ENCODE results near the gene CHD9.
"Not testable (repeated sequence)": the region's sequence is repeated elsewhere in the genome, so short reads cannot be mapped to it uniquely, and the experiment has no call there.

Gene CHD9

DNA sequence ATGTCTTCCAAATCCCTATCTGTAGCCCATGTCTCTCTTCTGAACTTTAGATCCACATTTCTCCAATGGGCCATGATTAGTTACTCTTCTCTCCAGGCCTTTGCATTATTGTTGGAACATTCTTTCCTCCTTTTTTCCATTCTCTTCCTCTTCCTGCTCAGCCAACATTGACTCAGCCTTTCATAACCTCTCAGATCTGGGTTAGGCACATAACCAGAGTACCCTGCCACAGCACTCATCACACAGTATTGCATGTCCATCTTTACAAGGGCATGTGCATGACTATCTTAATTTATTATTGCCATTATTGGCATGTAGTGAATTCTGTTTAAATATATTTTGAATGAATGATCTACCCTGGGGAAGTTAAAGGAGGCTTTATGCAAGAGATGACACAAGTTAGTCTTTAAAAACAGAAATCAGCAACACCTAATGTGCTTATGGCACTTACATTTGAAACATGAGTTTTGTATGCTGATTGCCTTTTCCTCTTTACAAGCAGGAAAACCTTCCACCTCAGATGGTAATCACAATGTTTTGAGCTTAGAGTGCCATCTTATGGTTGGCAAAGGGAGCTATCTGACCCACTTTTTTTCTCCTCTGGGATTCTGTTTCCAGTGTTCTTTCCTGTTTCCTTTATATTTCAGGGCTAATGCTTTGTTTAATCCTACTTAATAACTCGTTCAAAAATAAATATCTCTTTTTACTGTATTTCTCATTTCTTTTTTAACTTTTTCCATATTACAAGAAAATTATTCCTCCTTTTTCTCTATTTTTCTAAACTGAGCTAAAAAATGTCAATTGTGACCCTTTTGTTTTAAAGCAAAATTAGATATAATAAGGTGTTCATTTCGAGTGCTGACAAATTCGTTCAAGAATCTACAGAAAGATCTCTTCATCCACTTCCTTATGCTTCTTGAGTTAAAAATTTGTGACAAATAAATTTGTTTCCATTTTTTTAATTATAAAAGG lies 228.5 kb downstream of the CHD9 start:
- peaks cover 76% of the 10 kb centered on the region for H3K36me3 ChIP-seq (ENCODE audit: insufficient read depth, low read length)
- H3K27me3 ChIP-seq (ENCODE audit: insufficient read depth, low read length): no peaks in the 10 kb centered on the region
- no peak overlapping the region for H2AFZ ChIP-seq (ENCODE audit: low read depth, low read length)
- no peaks in the 10 kb centered on the region for H3K9me3 ChIP-seq (ENCODE audit: low read length)
- no peak overlapping the region for H3K4me3 ChIP-seq (ENCODE audit: low read length)
- no peaks in the 10 kb centered on the region for H3K4me1 ChIP-seq (ENCODE audit: insufficient read depth, low read length)

- no peak overlapping the region for H2AFZ ChIP-seq (ENCODE audit: low read depth, low read length)
- H3K36me3 ChIP-seq (ENCODE audit: insufficient read depth, low read length): peaks cover 83% of the 10 kb centered on the region
- H3K4me1 ChIP-seq (ENCODE audit: insufficient read depth, low read length): no peaks in the 10 kb centered on the region
- no peaks in the 10 kb centered on the region for H3K27me3 ChIP-seq (ENCODE audit: insufficient read depth, low read length)
- H3K4me3 ChIP-seq (ENCODE audit: low read length): no peak overlapping the region
- no peaks in the 10 kb centered on the region for H3K9me3 ChIP-seq (ENCODE audit: low read length)
Observed at GRCh38 chr16:53285236-53285635, 230.4 kb downstream of the CHD9 start.

GRCh38 chr16:53290520-53290919 lies 235.7 kb downstream of the CHD9 start:
- Histone ChIP-seq H3K36me3 (ENCODE audit: insufficient read depth, low read length) (peaks cover 94% of the 10 kb centered on the region), H2AFZ (ENCODE audit: low read depth, low read length) (no peak overlapping the region), H3K27me3 (ENCODE audit: insufficient read depth, low read length) (no peaks in the 10 kb centered on the region), H3K9me3 (ENCODE audit: low read length) (no peaks in the 10 kb centered on the region), H3K4me3 (ENCODE audit: low read length) (no peak overlapping the region), H3K4me1 (ENCODE audit: insufficient read depth, low read length) (no peaks in the 10 kb centered on the region)

GRCh38 chr16:53291757-53292392 lies 237.1 kb downstream of the CHD9 start:
- no peaks in the 10 kb centered on the region for H3K27me3 ChIP-seq (ENCODE audit: insufficient read depth, low read length)
- H3K9me3 ChIP-seq (ENCODE audit: low read length): no peaks in the 10 kb centered on the region
- H3K4me1 ChIP-seq (ENCODE audit: insufficient read depth, low read length): no peaks in the 10 kb centered on the region
- H2AFZ ChIP-seq (ENCODE audit: low read depth, low read length): no peak overlapping the region
- H3K4me3 ChIP-seq (ENCODE audit: low read length): no peak overlapping the region
- peaks cover 91% of the 10 kb centered on the region for H3K36me3 ChIP-seq (ENCODE audit: insufficient read depth, low read length)

DNA sequence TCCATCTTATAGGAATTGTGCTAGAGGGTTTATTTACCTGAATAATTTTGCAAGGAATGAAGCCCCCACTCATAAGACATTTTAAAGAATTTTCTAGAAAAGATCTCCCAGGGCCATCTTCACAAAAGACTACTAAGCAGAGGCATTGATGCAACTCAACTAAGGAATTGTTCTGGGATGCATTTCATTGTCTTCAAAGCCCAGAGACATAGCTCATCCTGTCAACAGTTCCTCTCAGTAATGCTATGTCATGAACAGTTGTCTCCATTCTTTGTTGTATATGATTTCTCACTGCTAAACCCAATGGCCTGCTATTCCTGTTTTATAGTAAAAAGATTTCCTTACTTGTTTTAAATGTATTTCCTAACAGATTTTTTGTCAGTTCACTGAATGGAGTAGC lies 242.7 kb downstream of the CHD9 start:
- no peaks in the 10 kb centered on the region for H3K27me3 ChIP-seq (ENCODE audit: insufficient read depth, low read length)
- H2AFZ ChIP-seq (ENCODE audit: low read depth, low read length): no peak overlapping the region
- no peaks in the 10 kb centered on the region for H3K9me3 ChIP-seq (ENCODE audit: low read length)
- H3K4me1 ChIP-seq (ENCODE audit: insufficient read depth, low read length): no peaks in the 10 kb centered on the region
- H3K4me3 ChIP-seq (ENCODE audit: low read length): no peak overlapping the region
- peaks cover 89% of the 10 kb centered on the region for H3K36me3 ChIP-seq (ENCODE audit: insufficient read depth, low read length)

GRCh38 chr16:53304334-53304733 lies 249.5 kb downstream of the CHD9 start:
- no peaks in the 10 kb centered on the region for H3K4me1 ChIP-seq (ENCODE audit: insufficient read depth, low read length)
- H3K9me3 ChIP-seq (ENCODE audit: low read length): no peaks in the 10 kb centered on the region
- no peak overlapping the region for H2AFZ ChIP-seq (ENCODE audit: low read depth, low read length)
- H3K27me3 ChIP-seq (ENCODE audit: insufficient read depth, low read length): no peaks in the 10 kb centered on the region
- H3K4me3 ChIP-seq (ENCODE audit: low read length): no peak overlapping the region
- peaks cover 80% of the 10 kb centered on the region for H3K36me3 ChIP-seq (ENCODE audit: insufficient read depth, low read length)

- Histone ChIP-seq H3K4me1 (ENCODE audit: insufficient read depth, low read length) (no peaks in the 10 kb centered on the region), H3K36me3 (ENCODE audit: insufficient read depth, low read length) (peaks cover 80% of the 10 kb centered on the region), H3K4me3 (ENCODE audit: low read length) (no peak overlapping the region), H2AFZ (ENCODE audit: low read depth, low read length) (no peak overlapping the region), H3K27me3 (ENCODE audit: insufficient read depth, low read length) (no peaks in the 10 kb centered on the region), H3K9me3 (ENCODE audit: low read length) (no peaks in the 10 kb centered on the region)
Observed at GRCh38 chr16:53305743-53306142, 251.0 kb downstream of the CHD9 start.

- Histone ChIP-seq H3K4me3 (ENCODE audit: low read length) (no peak overlapping the region), H2AFZ (ENCODE audit: low read depth, low read length) (no peak overlapping the region), H3K4me1 (ENCODE audit: insufficient read depth, low read length) (no peaks in the 10 kb centered on the region), H3K27me3 (ENCODE audit: insufficient read depth, low read length) (no peaks in the 10 kb centered on the region), H3K36me3 (ENCODE audit: insufficient read depth, low read length) (peaks cover 75% of the 10 kb centered on the region), H3K9me3 (ENCODE audit: low read length) (no peaks in the 10 kb centered on the region)
Observed at GRCh38 chr16:53309457-53309856, 254.7 kb downstream of the CHD9 start.

DNA sequence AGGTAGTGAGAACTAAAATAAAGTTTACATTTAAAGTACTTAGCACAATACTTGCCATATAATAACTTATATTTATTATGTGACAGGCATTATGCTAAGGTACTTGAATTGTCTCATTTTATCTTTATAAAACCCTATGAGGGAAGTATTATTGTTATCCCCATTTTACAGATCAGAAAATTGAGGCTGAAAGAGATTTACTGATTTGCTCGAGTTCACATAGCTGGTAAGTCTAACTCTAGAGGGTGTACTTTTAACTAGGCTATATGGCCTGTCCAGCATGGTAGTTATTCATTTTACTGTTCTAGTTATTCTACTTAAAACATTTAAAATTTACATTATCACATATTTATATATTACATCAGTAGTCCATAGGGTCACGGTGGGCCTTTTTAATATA lies 266.2 kb downstream of the CHD9 start:
- H3K4me1 ChIP-seq (ENCODE audit: insufficient read depth, low read length): no peaks in the 10 kb centered on the region
- H3K36me3 ChIP-seq (ENCODE audit: insufficient read depth, low read length): peaks cover 83% of the 10 kb centered on the region
- H3K9me3 ChIP-seq (ENCODE audit: low read length): no peaks in the 10 kb centered on the region
- H2AFZ ChIP-seq (ENCODE audit: low read depth, low read length): no peak overlapping the region
- no peaks in the 10 kb centered on the region for H3K27me3 ChIP-seq (ENCODE audit: insufficient read depth, low read length)
- no peak overlapping the region for H3K4me3 ChIP-seq (ENCODE audit: low read length)

GRCh38 chr16:53323924-53324323 lies 269.1 kb downstream of the CHD9 start:
- Histone ChIP-seq H3K4me3 (ENCODE audit: low read length) (no peak overlapping the region), H3K36me3 (ENCODE audit: insufficient read depth, low read length) (peaks cover 71% of the 10 kb centered on the region), H3K9me3 (ENCODE audit: low read length) (no peaks in the 10 kb centered on the region)

GRCh38 chr16:53330991-53331390 lies 276.2 kb downstream of the CHD9 start:
- H3K9me3 ChIP-seq (ENCODE audit: low read length); H3K4me1 ChIP-seq (ENCODE audit: insufficient read depth, low read length); H3K27me3 ChIP-seq (ENCODE audit: insufficient read depth, low read length); H3K4me3 ChIP-seq (ENCODE audit: low read length); H2AFZ ChIP-seq (ENCODE audit: low read depth, low read length): not testable (repeated sequence)
- peaks cover 15% of the 10 kb centered on the region for H3K36me3 ChIP-seq (ENCODE audit: insufficient read depth, low read length)

More at GRCh38 chr16:53323924-53324323, 269.1 kb downstream of the CHD9 start:
- H3K4me1 ChIP-seq (ENCODE audit: insufficient read depth, low read length): no peaks in the 10 kb centered on the region
- no peak overlapping the region for H2AFZ ChIP-seq (ENCODE audit: low read depth, low read length)
- H3K27me3 ChIP-seq (ENCODE audit: insufficient read depth, low read length): no peaks in the 10 kb centered on the region

- H3K4me1 ChIP-seq (ENCODE audit: insufficient read depth, low read length): no peaks in the 10 kb centered on the region
- H3K36me3 ChIP-seq (ENCODE audit: insufficient read depth, low read length): no peaks in the 10 kb centered on the region
- H3K4me3 ChIP-seq (ENCODE audit: low read length): no peak overlapping the region
- H2AFZ ChIP-seq (ENCODE audit: low read depth, low read length): no peak overlapping the region
- H3K27me3 ChIP-seq (ENCODE audit: insufficient read depth, low read length): no peaks in the 10 kb centered on the region
- H3K9me3 ChIP-seq (ENCODE audit: low read length): no peaks in the 10 kb centered on the region
Observed at GRCh38 chr16:53334581-53334980, 279.8 kb downstream of the CHD9 start.

GRCh38 chr16:53337294-53337693 lies 282.5 kb downstream of the CHD9 start:
- H3K9me3 ChIP-seq (ENCODE audit: low read length): no peaks in the 10 kb centered on the region
- H3K36me3 ChIP-seq (ENCODE audit: insufficient read depth, low read length): no peaks in the 10 kb centered on the region
- no peaks in the 10 kb centered on the region for H3K4me1 ChIP-seq (ENCODE audit: insufficient read depth, low read length)
- no peak overlapping the region for H3K4me3 ChIP-seq (ENCODE audit: low read length)
- H2AFZ ChIP-seq (ENCODE audit: low read depth, low read length): no peak overlapping the region
- H3K27me3 ChIP-seq (ENCODE audit: insufficient read depth, low read length): no peaks in the 10 kb centered on the region
